Adrenal gland (tissue), 5 donors: ENCODE results near the gene RBM19.

ENCODE experiments used
- CTCF ChIP-seq, 6 experiments: fragments of 450-650 bp in 4 of 6; fragments of 200-600 bp in 2 of 6; sonication (generic) in 1 of 6; IDR thresholded peaks; 1 replicate in 5 of 6; 2 replicates in 1 of 6; pipeline versions ENCODE4 v1.5.1 to v1.8.0; 2016 to 2021; ENCODE audit warnings: antibody characterized with exemption in 6 of 6, mild to moderate bottlenecking in 2 of 6, moderate library complexity in 1 of 6
- POLR2A ChIP-seq, 2 donors: fragments of 450-650 bp; IDR thresholded peaks; one replicate each; pipeline ENCODE4 v1.6.1; 2017; ENCODE audit warnings: antibody characterized with exemption in 2 of 2, mild to moderate bottlenecking in 2 of 2, moderate library complexity in 1 of 2
- donor health status: DM: no; HTN: no; CAD: no.

- TF ChIP-seq CTCF (IDR thresholded peaks at IDR 0.05): no peak
- TF ChIP-seq POLR2A (IDR thresholded peaks at IDR 0.05): no peak
These were observed 60.3 kb downstream of the RBM19 start for GRCh38 chr12:113905829-113906228.
